ENCODE results near the gene ERVW-1.

The ERVW-1 gene

GRCh38 chr7:92422926-92423325 is 54.8 kb downstream of the ERVW-1 start:
- DNase-seq = no peak

- DNase-seq = peak; percentile 17 to 20
These were observed 55.9 kb downstream of the ERVW-1 start for GRCh38 chr7:92421676-92422435.

Data from Kasumi-1 (cell line).